B cell (primary cell): ENCODE measurements around the gene PAIP1. TPM values are rescaled to one million over a fixed set of nuclear protein-coding genes. Genes with fewer than 3 reads are reported as not detected.

ENCODE experiments used
- ATAC-seq: fragments of 200-7000 bp; cut with Tn5 transposase; one replicate; pipeline ENCODE4 v1.10.0; 2021; ENCODE audit warnings: low read depth, mild to moderate bottlenecking, moderate number of reproducible peaks, moderate library complexity
- CTCF ChIA-PET: fragments of 350-600 bp; sonication (Branson Sonifier 250); formaldehyde crosslinking; loops from one replicate; lab custom pipeline; 2021; ENCODE audit warnings: antibody characterized with exemption, inconsistent platforms; lab: Charles Lee
- POLR2A ChIA-PET: fragments of 350-600 bp; sonication (Branson Sonifier 250); formaldehyde crosslinking; loops from one replicate; lab custom pipeline; 2021; ENCODE audit warnings: antibody characterized with exemption; lab: Charles Lee
- DNase-seq: peaks from one replicate; pipeline ENCODE4 v3.0.0; 2013
- H2AFZ ChIP-seq: 2 replicates; pipeline ENCODE4 v1.6.1; 2012; ENCODE audit warnings: mild to moderate bottlenecking, low read depth, low read length; ENCODE audit not compliant: insufficient read depth, poor library complexity, severe bottlenecking
- H3K27ac ChIP-seq, 2 donors: 1 replicate in 1 of 2; 2 replicates in 1 of 2; pipeline ENCODE4 v1.5.1; 2012 to 2013; ENCODE audit warnings: low read length in 2 of 2, mild to moderate bottlenecking in 2 of 2, moderate library complexity in 1 of 2
- H3K27me3 ChIP-seq, 4 experiments: fragments of 200-600 bp in 1 of 4; sonication (generic) in 1 of 4; replicated peaks in 1 of 4; 1 replicate in 2 of 4; 2 replicates in 2 of 4; pipeline versions ENCODE4 v1.6.1 to v1.7.0; 2013 to 2016; ENCODE audit warnings: low read length in 3 of 4, mild to moderate bottlenecking in 2 of 4, mixed read lengths in 1 of 4, moderate library complexity in 1 of 4; ENCODE audit not compliant: insufficient read depth in 4 of 4, control insufficient read depth in 3 of 4; ENCODE audit errors: control extremely low read depth in 1 of 4
- H3K36me3 ChIP-seq, 2 experiments: replicated peaks in 1 of 2; 1 replicate in 1 of 2; 2 replicates in 1 of 2; pipeline versions ENCODE4 v1.6.1 to v1.7.1; 2013; ENCODE audit warnings: low read length in 1 of 2; ENCODE audit not compliant: insufficient read depth in 2 of 2, control insufficient read depth in 1 of 2; ENCODE audit errors: control extremely low read depth in 1 of 2, extremely low read depth in 1 of 2
- H3K4me1 ChIP-seq, 2 donors: fragments of 200-600 bp in 1 of 2; sonication (generic) in 1 of 2; 1 replicate in 1 of 2; 2 replicates in 1 of 2; pipeline versions ENCODE4 v1.5.1 to v1.6.1; 2013 to 2017; ENCODE audit warnings: low read length in 2 of 2; ENCODE audit not compliant: control insufficient read depth in 2 of 2, insufficient read depth in 2 of 2
- H3K4me2 ChIP-seq: replicated peaks from 2 replicates; pipeline ENCODE3; 2012; ENCODE audit warnings: mild to moderate bottlenecking, low read depth, low read length; ENCODE audit not compliant: poor library complexity, severe bottlenecking
- H3K4me3 ChIP-seq, 5 experiments: fragments of 200-600 bp in 1 of 5; sonication (generic) in 1 of 5; 1 replicate in 3 of 5; 2 replicates in 2 of 5; pipeline versions ENCODE4 v1.5.1 to v1.7.0; 2011 to 2016; ENCODE audit warnings: low read length in 4 of 5, mild to moderate bottlenecking in 4 of 5, low read depth in 2 of 5, control low read depth in 1 of 5, moderate library complexity in 1 of 5; ENCODE audit not compliant: insufficient read depth in 1 of 5; ENCODE audit errors: control extremely low read depth in 1 of 5, extremely low read depth in 1 of 5
- H3K79me2 ChIP-seq: fragments of 200-600 bp; sonication (generic); one replicate; pipeline ENCODE4 v1.6.0; 2016; ENCODE audit warnings: low read length; ENCODE audit not compliant: control insufficient read depth, insufficient read depth
- H3K9ac ChIP-seq: fragments of 200-600 bp; sonication (generic); 2 replicates; pipeline ENCODE4 v1.6.1; 2017; ENCODE audit warnings: mild to moderate bottlenecking, low read length, moderate library complexity
- H3K9me3 ChIP-seq, 3 donors: one replicate each; pipeline versions ENCODE4 v1.6.1 to v1.7.1; 2013; ENCODE audit warnings: low read length in 2 of 3; ENCODE audit not compliant: control insufficient read depth in 2 of 3, insufficient read depth in 1 of 3; ENCODE audit errors: control extremely low read depth in 1 of 3
- H4K20me1 ChIP-seq: 2 replicates; pipeline ENCODE4 v1.6.0; 2012; ENCODE audit warnings: mild to moderate bottlenecking, low read length; ENCODE audit not compliant: insufficient read depth, control insufficient read depth, poor library complexity, severe bottlenecking
- H3K27ac Mint-ChIP-seq: one replicate; pipeline ENCODE4 v1.8.0; 2021; ENCODE audit warnings: mixed read lengths
- H3K27me3 Mint-ChIP-seq: one replicate; pipeline ENCODE4 v1.8.0; 2021; ENCODE audit warnings: mixed read lengths
- H3K4me1 Mint-ChIP-seq: one replicate; pipeline ENCODE4 v1.8.0; 2021; ENCODE audit warnings: mixed read lengths
- H3K4me3 Mint-ChIP-seq: one replicate; pipeline ENCODE4 v1.8.0; 2021; ENCODE audit warnings: mixed read lengths
- H3K9me3 Mint-ChIP-seq: one replicate; pipeline ENCODE4 v1.8.0; 2022; ENCODE audit warnings: mixed read lengths; ENCODE audit not compliant: insufficient read depth
- CTCF ChIP-seq: fragments of 200-600 bp; IDR thresholded peaks from one replicate; pipeline ENCODE4 v1.8.0; 2022; ENCODE audit warnings: antibody characterized with exemption, mild to moderate bottlenecking
- EZH2 ChIP-seq: IDR thresholded peaks from 2 replicates; pipeline ENCODE4 v1.6.1; 2012; ENCODE audit warnings: borderline replicate concordance, low read depth, mild to moderate bottlenecking, moderate library complexity, low read length; ENCODE audit not compliant: insufficient read depth, poor library complexity, severe bottlenecking
- WGBS: methylation state at CpG from one replicate; pipeline ENCODE4 v1.1.5; 2013; ENCODE audit warnings: missing lambda C conversion rate; ENCODE audit not compliant: insufficient coverage; 5-methylcytosine and 5-hydroxymethylcytosine counted together
- intact Hi-C: fragments of 100-400 bp; cut with micrococcal nuclease; formaldehyde crosslinking; loops from one replicate; pipeline ENCODE4 v1.10.0; 2022
- polyA plus RNA-seq: library from polyadenylated mRNA; depleted of rRNA; stranded (reverse); fragments of >200 nt; gene quantifications from 2 replicates; pipeline ENCODE4 v1.2.3, GENCODE V29; 2012
- total RNA-seq, 2 donors: library from RNA; stranded (reverse); fragments of 120-200 nt in 1 of 2; gene quantifications; 1 replicate in 1 of 2; 2 replicates in 1 of 2; pipeline versions ENCODE4 v1.2.3 to v1.2.4, GENCODE V29; 2013 to 2022

The PAIP1 gene
- total and polyA plus RNA-seq, 2 donors (not counting 1 experiment from before 2014, with no cell fraction given): 23.0 to 31.8 TPM

- peaks cover 0 to 2% of the 10 kb centered on the region in 2 experiments for H3K36me3 ChIP-seq
- CTCF ChIA-PET: interaction anchor here (0.6 to 3.2 kb wide), 31 partner anchors 8 to 604 kb away, joined by 3 to 41 read pairs (median 6); partner anchors contain the start of genes C5orf34, CCL28, HMGCS1 and NNT
- POLR2A ChIA-PET: interaction anchor here (0.6 to 2.6 kb wide), 21 partner anchors 30 to 1580 kb away, joined by 3 to 38 read pairs (median 9); partner anchors contain the start of genes C5orf34, FBXO4, HMGCS1 and NNT
- peak overlapping the region; percentile 94 to 99 for H3K27ac ChIP-seq
- Mint-ChIP-seq H3K27ac (peak overlapping the region; percentile 100), H3K27me3 (no peaks in the 10 kb centered on the region), H3K4me3 (peak overlapping the region; percentile 100), H3K4me1 (peaks cover 33% of the 10 kb centered on the region), H3K9me3 (no peaks in the 10 kb centered on the region)
- peaks cover 18% of the 10 kb centered on the region for H3K79me2 ChIP-seq
- no peaks in the 10 kb centered on the region for H4K20me1 ChIP-seq
- no peaks in the 10 kb centered on the region for H3K9me3 ChIP-seq
- ATAC-seq (peak; percentile 68), DNase-seq (peak; percentile 93)
- no peaks in the 10 kb centered on the region for H3K27me3 ChIP-seq
- peak overlapping the region; percentile 77 for H3K4me2 ChIP-seq
- H3K4me3 ChIP-seq: peak overlapping the region; percentile 58 to 92 (median 89)
- peak overlapping the region; percentile 87 for H2AFZ ChIP-seq
- TF ChIP-seq CTCF (peak; percentile 81), EZH2 (no peak)
- peak overlapping the region; percentile 93 for H3K9ac ChIP-seq
- 0% methylated on average over 31 of the region's 32 CpGs for WGBS
- intact Hi-C loops: loop anchor here (1.0 to 10.0 kb wide), 5 partner anchors 95 to 1557 kb away; partner anchors contain the start of genes FBXO4 and HMGCS1
- H3K4me1 ChIP-seq: peaks cover 22 to 23% of the 10 kb centered on the region in 2 donors
Observed at GRCh38 chr5:43484106-43484849, 72.6 kb downstream of the PAIP1 start.
